ENCODE measurements around the gene SRSF12.
"Not testable (repeated sequence)": the region's sequence is repeated elsewhere in the genome, so short reads cannot be mapped to it uniquely, and the experiment has no call there.

The SRSF12 gene

DNA sequence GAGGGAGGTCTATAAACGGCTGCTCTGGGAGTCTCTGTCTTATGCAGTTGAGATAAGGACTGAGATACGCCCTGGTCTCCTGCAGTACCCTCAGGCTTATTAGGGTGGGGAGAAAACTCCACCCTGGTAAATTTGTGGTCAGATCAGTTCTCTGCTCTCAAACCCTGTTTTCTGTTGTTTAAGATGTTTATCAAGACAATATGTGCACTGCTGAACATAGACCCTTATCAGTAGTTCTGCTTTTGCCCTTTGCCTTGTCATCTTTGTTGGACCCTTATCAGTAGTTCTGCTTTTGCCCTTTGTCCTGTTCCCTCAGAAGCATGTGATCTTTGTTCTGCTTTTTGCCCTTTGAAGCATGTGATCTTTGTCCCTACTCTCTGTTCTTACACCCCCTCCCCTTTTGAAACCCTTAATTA is 10.4 kb upstream of the SRSF12 start:
- not testable (repeated sequence) for DNase-seq (ENCODE audit: low spot score)

DNA sequence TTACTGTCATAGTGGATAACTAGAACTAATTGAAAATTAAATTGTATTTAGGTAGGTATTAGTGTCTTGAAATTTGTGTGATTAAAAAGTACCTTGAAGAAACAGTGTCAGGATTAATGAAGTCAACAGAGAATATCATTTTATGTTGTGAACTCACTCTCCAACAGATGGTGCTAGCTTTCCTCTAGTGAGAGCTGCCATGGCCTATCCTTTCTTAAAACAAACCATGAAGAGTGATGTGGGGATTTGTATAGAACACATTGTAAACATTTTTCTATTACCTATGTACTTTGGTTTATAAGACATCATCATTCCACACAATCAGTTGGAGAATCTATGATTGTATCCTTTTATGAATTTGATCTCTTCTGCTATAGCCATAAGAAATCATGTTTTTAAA is 4.8 kb upstream of the SRSF12 start:
- no peak for DNase-seq (ENCODE audit: low spot score)

DNA sequence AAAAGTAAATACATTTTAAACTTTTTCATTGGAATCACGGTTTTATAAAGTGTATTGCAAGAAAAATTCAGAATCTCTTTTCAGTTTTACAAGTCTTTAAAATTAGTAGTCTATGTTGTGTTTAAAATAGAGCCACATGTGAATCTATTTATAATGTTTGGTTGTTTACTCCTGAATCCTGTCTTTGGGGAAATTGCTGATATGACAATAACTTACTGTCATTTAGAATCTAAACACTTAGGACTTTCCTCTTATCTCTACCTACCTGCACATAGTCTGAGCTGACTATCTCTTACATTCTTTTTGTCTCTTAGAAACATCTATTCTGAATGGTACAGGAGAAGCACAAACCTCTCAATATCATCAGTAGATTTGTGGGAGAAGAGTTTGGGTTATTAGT is 4.1 kb upstream of the SRSF12 start:
- no peak for DNase-seq (ENCODE audit: low spot score)

DNA sequence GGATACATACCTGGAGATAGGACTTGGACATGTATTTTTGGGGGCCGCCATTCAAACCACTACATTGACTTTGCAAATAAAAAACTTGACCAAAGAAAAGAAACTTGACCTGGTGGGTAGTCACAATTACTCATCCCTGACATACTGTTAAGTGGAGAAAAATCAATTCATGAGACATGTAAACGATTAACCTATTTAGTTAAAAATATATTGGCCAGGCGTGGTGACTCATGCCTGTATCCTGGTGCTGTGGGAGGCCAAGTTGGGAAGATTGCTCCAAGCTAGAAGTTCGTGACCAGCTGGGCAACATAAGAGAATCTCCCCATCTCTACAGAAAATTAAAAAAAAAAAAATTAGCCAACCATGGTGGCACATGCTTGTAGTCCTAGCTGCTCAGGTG is 2.5 kb upstream of the SRSF12 start:
- no peak for DNase-seq (ENCODE audit: low spot score)

DNA sequence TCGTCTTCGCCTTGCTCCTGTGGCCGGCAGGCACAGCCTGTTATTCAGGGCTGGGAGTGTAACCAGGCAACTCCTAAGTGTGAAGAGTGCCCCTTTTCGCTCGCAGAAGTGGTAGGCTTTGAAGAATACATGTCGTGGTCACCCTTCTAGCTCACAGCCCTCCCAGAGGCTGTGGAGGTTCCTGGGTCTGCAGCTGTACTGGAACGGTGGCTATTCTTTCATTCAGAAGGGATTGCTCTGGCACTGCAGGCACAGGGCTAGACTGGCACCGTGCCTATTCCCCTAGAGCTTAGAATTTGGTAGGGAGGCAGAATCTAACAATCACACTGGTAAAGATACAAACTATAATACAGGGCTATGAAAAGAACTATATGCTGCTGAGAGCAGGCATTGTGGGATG is 1.1 kb upstream of the SRSF12 start:
- DNase-seq (ENCODE audit: low spot score), result no peak

DNA sequence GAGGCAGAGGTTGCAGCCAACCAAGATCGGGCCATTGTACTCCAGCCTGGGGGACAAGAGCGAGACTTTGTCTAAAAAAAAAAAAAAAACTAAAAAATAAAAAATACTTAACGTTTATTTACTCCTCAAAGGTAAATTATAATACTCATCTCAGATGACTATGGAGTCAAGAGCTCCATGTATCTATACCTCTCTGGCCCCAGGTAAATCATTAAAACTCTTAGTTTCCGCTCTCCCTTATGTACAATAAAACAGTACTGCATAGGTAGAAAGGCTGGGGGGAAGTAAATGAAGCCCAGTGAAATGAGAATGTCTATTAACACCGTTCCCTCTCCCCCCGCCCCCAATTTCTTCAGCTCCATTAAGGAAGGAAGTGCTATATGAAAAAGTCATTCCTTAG is 1.2 kb downstream of the SRSF12 start:
- no peak for DNase-seq (ENCODE audit: low spot score)

DNA sequence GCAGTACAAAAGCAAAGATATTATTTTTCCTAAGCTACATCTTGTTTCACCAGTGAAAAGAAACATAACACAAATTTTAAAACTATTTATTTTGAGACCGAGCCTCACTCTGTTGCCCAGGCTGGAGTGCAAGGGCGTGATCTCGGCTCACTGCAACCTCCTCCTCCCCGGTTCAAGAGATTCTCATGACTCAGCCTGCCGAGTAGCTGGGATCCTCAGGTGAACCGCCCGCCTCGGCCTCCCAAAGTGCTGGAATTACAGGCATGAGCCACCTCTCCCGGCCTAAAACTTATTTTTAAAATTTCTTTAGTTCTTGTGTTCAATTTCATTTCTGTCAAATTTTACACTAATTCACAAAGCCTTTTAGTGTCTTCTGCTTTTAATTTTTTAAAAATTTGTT is 5.9 kb downstream of the SRSF12 start:
- DNase-seq (ENCODE audit: low spot score), result no peak

DNA sequence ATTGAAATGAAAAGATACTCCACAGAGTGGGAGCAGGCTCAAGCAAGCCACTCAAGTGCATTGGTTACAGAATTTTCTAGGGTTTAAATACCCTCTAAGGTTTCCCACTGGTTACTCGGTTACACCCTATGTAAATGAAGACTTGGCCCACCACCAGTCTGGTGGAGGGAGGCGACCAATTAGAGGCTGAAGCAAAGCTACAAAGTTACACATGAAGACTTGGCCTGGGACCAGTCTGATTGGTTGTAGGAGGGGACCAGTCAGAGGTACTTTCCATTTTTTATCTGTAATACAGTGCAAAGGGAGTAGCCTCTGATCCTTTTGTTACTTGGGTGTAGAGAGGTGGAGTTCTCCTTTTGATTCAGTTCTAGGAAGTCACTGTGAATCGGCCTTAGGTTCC is 7.6 kb downstream of the SRSF12 start:
- no peak for DNase-seq (ENCODE audit: low spot score)

DNA sequence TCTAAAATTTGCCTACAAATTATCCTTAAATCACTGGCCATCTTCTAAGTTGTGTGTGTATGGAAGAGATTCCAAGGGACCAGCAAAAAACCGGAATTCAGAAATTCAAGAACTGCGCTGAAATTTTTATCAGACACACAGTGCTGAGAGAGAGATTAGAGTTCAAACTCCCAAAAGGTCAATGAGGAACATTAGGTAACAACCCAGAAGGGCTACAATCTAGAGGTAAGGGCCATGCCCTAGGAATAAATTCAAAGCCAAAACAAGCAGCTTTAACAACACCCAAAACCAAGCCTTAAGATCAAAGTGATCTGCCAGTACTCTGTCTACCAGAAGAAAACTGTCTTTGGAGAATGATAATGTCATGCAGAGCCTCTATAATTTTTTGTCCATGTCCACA is 17.8 kb downstream of the SRSF12 start:
- no peak for DNase-seq (ENCODE audit: low spot score)

DNA sequence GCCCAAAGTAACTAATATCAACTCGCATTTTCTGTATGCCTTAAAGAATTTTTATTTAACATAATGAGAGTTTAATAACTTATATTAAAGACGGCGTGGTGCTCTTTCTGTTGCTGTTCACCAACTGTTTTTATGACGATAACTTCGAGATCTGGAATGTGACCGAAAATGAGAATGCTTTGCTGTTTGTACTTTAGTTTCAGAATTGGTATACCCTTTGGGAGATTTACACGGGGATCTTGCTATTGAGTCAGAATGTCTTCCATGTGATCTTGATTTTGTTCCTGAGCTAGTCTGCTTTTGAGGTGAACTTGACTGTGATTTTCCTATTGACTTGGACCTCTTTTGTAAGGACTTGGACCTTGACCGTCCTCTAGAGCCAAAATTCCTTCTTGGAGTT is 19.4 kb downstream of the SRSF12 start:
- DNase-seq (ENCODE audit: low spot score), result no peak

DNA sequence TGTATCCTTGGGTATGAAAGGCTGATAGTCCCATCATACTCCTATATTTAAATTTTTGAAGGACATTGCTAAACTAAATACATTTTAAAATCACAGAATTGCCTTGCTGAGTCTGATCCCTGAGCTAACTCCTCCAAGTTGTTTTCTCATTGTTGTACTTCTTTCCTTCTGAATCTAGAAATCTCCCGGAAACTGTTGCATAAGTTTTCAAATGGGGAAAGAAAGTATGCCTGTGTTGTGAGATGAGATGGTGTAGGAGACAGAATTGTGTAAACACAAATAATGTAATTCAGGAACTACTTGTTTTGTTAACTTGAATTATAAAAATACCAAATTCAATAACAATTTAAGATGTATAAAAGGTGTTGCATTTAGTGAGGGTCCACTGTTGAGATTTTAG is 30.0 kb downstream of the SRSF12 start:
- no peak for DNase-seq (ENCODE audit: low spot score)

DNA sequence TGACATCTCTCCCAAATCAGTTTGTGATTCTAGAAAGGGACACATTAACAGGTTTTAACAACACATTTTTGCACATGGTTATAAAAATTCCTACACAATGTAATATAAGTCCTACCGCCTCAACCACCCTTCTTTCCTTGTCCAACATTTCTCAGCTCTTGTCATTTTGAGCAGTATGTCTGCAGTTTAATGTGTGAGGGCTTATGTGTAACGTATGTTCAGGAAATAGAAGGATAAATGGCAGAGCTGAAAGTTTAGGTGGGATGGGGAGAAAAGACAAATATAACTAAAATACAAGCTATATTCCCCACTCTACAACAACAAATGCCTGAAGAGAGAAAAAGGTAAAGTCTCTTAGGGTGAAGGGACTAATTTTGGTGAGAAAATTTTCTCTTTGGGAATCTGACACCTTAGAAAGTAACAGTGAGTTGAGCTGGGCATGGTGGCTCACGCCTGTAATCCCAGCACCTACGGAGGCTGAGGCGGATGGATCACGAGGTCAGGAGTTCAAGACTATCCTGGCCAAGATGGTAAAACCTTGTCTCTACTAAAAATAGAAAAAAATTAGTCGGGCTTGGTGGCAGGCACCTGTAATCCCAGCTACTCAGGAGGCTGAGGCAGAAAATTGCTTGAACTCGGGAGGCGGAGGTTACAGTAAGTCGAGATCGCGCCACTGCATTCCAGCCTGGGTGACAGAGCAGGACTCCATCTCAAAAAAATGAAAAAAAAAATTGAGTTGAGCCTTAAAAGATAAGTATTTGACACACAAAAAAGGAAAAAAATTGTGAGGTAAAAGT is 32.3 kb downstream of the SRSF12 start:
- DNase-seq (ENCODE audit: low spot score), result no peak

DNA sequence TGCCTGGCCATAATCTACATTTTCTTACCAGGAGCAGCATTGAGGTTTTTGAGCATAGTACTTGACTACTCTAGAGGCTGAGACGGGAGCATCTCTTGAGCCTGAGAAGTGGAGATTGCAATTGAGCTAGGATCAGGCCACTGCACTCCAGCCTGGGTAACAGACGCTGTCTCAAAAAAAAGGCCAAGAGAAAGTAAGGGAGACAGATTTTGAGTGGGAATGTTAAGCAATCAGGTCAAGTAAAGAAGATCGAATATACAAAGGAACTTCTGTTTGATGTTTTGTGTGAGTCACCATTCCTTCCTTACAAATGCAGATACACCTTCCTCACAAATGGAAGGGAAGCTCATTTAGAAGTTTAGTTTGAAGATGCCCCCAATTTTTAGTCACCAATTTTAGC is 32.9 kb downstream of the SRSF12 start:
- no peak for DNase-seq (ENCODE audit: low spot score)

DNA sequence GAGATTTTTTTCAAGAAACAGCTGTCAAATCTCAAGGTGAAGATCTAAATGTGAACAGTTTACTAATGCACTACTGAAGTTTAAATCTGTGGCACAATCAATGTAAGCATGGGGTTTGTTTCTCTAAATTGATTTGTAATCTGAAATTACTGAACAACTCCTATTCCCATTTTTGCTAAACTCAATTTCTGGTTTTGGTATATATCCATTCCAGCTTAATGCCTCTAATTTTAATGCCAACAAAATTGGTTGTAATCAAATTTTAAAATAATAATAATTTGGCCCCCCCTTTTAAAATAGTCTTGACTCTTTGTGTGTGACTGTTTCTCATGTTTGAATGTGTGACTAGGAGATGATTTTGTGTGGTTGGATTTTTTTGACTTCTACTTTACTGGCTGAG is 33.3 kb downstream of the SRSF12 start:
- no peak for DNase-seq (ENCODE audit: low spot score)

DNA sequence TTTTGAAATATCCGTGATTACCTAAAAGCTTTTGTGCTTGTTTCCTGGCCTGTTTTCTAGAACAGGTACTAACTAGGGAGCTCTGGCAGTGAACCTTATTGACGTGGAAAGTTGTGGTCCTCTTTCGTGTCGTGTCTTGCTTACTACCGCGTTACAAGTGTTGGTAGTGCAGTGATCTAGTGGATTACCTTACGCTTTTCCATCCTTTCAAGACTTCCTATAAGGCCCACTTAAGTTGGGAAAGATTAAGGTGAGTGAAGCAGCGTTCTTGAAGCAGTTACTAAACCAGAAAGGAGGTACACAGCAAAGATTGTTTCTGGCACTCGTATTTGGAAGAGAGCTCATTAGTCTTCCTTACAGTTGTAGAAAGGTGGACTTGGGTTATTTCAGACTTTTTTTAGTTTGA is 35.4 kb downstream of the SRSF12 start:
- peak; percentile 54 for DNase-seq (ENCODE audit: low spot score)

DNA sequence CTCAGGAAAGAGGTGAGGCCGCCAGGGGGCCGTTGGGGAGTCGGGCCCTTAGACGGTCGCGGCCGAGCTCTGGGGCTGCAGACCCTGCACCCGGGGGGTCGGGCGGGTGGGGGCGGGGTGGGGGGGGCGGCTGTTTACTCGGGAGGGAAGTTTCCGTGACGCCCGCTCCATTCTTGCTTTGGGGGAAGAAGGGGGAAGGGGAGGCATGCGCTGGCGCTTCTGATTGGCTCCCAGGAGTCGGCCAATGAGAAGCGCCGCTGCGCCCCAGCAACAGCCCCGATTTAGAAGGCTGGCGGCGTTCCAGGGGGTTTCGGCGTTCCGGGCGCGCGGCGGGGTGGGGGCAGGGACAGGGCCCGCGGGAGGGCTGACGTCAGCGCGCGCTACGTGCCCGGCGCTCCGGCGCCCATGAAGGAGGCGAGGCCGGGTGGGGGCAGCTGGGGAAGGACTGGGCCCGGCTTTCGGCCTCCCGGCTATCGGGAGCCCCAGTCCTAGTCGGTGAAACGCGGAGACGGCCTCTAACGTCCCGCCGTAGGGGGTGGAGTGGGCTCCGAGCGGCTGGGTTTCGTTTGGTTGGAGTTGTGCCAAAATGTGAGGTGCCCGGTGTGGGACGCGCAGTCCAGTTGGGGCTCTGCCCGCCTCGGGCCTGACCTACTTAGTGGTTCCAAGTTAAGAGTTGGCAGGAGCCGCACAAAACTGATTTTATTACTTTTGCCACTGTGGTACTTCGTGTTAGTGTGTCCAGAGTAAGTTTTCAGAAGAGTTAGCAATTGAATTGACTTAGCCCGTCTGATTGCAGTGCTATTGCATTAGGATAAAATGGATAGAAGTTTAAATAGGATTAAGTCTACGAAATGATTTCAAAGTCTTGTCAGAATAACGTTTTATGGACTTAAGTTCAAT is 36.2 kb downstream of the SRSF12 start:
- peak; percentile 97 for DNase-seq (ENCODE audit: low spot score)

DNA sequence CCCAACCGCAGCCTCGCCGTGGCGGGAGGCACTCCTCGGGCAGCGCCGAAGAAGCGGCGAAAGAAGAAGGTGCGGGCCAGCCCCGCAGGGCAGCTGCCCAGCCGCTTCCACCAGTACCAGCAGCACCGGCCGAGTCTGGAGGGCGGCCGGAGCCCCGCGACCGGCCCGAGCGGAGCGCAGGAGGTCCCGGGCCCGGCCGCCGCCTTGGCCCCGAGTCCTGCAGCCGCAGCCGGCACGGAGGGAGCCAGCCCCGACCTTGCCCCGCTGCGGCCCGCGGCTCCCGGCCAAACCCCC is 36.8 kb downstream of the SRSF12 start:
- DNase-seq (ENCODE audit: low spot score), result no peak

DNA sequence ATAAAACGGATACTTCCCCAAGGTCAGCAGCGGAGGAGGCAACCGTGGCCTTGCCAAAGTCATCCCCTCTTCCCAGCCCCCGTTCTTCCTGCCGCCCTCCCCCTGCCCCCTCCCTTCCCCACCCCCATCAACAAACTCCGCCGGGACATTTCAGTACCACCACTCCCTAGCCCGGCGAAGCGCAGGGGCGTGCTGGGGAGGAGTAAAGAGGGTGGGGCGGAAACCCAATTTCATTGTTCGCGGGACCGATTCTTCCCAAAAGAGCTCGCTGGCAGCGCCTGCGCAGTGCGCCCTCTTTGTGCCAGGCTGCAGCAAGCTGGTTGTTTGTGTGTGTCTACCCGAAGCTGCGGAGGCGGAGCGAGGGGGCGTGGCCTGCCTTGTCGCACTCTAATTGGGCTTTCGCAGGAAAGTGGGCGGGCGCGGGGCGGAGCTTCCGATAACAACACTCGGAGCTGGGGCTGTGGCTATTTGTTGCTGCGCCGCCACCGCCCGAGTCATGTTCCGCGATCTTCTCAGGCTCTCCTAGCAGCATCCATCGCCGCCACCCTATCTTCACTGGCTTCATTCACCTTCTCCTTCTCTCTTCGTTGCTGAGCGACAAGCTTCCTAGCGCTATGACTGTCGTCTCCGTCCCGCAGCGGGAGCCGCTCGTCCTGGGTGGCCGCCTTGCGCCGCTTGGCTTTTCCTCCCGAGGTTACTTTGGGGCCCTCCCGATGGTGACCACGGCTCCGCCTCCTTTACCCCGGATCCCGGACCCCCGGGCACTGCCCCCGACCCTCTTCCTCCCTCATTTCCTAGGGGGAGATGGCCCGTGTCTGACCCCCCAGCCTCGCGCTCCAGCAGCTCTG is 37.4 kb downstream of the SRSF12 start, which contains the start of gene PNRC1:
PNRC1 (plus strand) TSS at position 471 of the 848 bp plus-strand sequence; CDS start at position 615, 144 bp downstream.
- DNase-seq (ENCODE audit: low spot score), result peak; percentile 100

DNA sequence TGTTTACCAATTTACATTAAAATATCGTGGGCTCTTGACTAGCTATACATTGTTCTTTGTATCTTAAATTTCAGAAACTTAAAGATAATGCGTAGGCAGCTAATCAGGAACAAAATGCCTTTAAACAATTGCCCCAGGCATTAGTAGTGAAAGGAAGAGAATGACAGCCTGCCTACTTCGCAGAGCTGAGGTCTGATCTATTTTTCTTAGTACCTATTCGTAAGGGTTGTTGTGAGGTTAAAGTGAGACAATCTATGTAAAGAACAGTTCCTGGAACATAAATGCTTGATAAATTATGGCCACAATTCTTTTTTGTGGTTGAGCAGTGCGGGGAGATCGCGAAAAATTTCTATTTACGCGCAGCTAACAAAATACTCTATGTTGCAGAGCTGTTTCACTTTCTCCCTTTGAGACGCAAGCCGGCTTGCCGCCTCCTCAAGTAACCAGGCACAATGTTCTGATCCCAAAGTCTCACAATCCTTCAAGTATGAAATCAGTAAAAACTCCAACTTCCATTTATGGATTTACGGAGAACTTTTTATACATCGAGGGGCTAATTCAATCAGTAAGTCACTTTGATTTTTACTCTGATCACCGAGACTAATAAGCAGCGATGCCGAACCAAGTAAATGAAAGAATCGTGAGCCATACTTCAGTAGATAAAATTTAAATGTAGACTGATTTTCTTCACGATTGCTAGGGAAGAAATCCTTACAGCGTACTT is 38.2 kb downstream of the SRSF12 start:
- peak; percentile 68 for DNase-seq (ENCODE audit: low spot score)

DNA sequence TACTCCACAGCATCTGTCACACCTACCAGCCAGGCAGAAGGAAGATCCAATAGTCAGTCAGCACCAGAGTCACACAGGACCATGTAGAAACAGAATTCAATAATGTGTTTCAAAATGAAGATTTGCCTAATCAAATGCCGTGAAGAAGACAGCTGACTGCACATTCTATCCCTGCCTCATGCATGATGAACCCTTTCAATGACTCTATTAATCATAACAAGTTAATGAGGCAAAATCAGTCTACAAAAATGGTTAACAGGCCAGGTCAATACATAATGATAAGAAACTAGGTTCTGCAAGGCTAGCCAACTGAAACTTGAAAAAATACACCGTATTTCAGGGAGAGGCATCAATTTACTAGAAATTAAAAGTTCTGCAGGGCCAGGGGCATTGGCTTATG is 44.0 kb downstream of the SRSF12 start:
- no peak for DNase-seq (ENCODE audit: low spot score)

DNA sequence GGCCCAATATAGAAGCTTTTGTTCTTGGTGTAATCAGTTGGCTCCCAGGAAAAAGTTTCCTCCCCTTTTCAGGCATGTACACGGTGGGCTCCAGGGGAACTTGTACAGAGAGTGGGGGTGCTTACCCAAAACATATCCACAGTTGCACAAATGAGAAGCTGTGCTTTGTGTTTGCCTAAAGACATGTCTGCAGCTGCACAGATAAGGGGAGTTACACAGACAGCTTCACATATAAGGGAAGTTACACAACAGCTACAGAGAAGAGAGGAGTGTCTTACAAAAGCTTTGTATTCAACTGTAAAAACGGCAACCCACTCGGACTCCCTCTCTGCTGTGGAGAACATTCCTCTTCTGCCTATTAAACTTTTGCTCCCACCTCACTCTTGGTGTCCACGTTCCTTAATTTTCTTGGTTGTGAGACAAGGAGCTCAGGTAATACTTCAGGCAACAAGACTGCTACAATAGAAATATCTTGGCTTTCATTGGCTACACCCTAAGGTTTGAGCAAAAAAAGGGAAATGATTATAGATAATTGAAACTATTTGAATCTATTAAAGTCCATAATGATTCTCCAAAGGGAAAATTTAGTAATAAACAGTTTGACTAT is 44.8 kb downstream of the SRSF12 start:
- DNase-seq (ENCODE audit: low spot score), result no peak
